LHCN-M2 (cell line): ENCODE data around the gene CDHR4. TPM values are rescaled to one million over a fixed set of nuclear protein-coding genes. Genes with fewer than 3 reads are reported as not detected.
"Not testable (repeated sequence)": the region's sequence is repeated elsewhere in the genome, so short reads cannot be mapped to it uniquely, and the experiment has no call there.

Source experiments
- DNase-seq: peaks from one replicate; pipeline ENCODE4 v3.0.0-alpha.2; 2012; ENCODE audit warnings: low read depth
- total RNA-seq: library from RNA; depleted of rRNA; stranded (reverse); fragments of >200 nt; gene quantifications from 2 replicates; pipeline ENCODE4 v1.2.3, GENCODE V29; 2014

CDHR4 gene
- total RNA-seq, 1 experiment from 2014 or later, result not detected

- DNase-seq, result no peak
Observed at GRCh38 chr3:49781415-49782199, 18.1 kb downstream of the CDHR4 start.

- DNase-seq, result not testable (repeated sequence)
Observed at GRCh38 chr3:49780975-49781365, 18.7 kb downstream of the CDHR4 start.

GRCh38 chr3:49780080-49780974 lies 19.3 kb downstream of the CDHR4 start:
- no peak for DNase-seq

- DNase-seq, result no peak
Observed at GRCh38 chr3:49779358-49780079, 20.2 kb downstream of the CDHR4 start.

- DNase-seq, result not testable (repeated sequence)
Observed at GRCh38 chr3:49776101-49776500, 23.6 kb downstream of the CDHR4 start.

GRCh38 chr3:49775538-49775937 lies 24.1 kb downstream of the CDHR4 start:
- no peak for DNase-seq

GRCh38 chr3:49772703-49773102 lies 27.0 kb downstream of the CDHR4 start:
- no peak for DNase-seq

GRCh38 chr3:49771340-49771938 lies 28.2 kb downstream of the CDHR4 start:
- DNase-seq, result no peak

- DNase-seq, result no peak
Observed at GRCh38 chr3:49769926-49770325, 29.7 kb downstream of the CDHR4 start.

GRCh38 chr3:49769286-49769915 lies 30.3 kb downstream of the CDHR4 start:
- no peak for DNase-seq

GRCh38 chr3:49763981-49764380 lies 35.7 kb downstream of the CDHR4 start:
- DNase-seq, result no peak

- DNase-seq, result no peak
Observed at GRCh38 chr3:49761661-49762060, 38.0 kb downstream of the CDHR4 start.

GRCh38 chr3:49759226-49759625 lies 40.4 kb downstream of the CDHR4 start:
- no peak for DNase-seq

GRCh38 chr3:49757197-49757596 lies 42.5 kb downstream of the CDHR4 start:
- no peak for DNase-seq

- DNase-seq, result no peak
Observed at GRCh38 chr3:49756036-49756435, 43.6 kb downstream of the CDHR4 start.

- no peak for DNase-seq
Observed at GRCh38 chr3:49754536-49754935, 45.1 kb downstream of the CDHR4 start.

- DNase-seq, result no peak
Observed at GRCh38 chr3:49751501-49751900, 48.2 kb downstream of the CDHR4 start.

GRCh38 chr3:49750056-49750455 lies 49.6 kb downstream of the CDHR4 start:
- DNase-seq, result no peak

- peak; percentile 8 for DNase-seq
Observed at GRCh38 chr3:49748874-49749273, 50.8 kb downstream of the CDHR4 start.

- DNase-seq, result peak; percentile 22
Observed at GRCh38 chr3:49747792-49748480, 51.7 kb downstream of the CDHR4 start.
